HG03045 (cell line): Measurements from ENCODE around the gene SCN5A.

Experiments
- ATAC-seq: cut with Tn5 transposase; IDR thresholded peaks from one replicate; pipeline ENCODE4 v1.9.1; 2021; ENCODE audit warnings: mild to moderate bottlenecking, moderate library complexity; ENCODE audit not compliant: unreplicated experiment

SCN5A gene

DNA sequence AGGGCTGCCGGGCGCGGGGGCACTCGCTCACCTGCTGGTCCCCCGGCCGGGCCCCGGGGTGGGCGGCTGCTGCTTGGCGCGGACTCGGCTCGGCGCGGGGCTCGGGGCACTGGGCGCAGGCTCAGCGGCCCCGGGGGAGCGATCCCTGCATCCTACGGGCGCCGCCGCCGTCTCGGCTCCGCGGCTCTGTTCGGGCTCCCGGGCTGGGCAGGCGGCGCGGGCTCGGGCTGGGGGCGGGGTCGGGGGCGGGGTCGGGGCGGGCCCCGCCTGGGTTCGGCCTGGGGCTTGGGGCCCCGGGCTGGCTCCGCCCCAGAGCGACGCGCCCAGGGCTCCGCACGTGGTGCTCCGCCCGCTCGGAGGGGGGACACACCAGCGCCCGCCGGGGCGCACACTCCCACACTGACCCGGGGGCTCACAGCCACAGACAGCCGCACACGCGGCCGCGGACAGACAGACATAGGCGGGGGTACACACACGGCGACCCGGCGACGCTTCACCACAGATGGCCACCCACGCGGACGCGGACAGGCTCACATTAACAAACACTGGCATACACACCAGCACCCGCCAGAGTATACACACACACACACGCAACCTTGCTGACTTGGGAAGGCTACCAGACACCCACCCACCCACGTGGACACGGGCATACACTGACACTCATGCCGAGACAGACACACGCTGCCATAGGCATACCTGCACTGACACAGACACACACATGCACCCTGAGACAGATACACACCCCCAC is at the start of gene SCN5A:
Gene SCN5A (minus strand): TSS at position 188 of the 748 bp plus-strand sequence. CDS start 16,380 bp downstream, outside the sequence.
- ATAC-seq: peak; percentile 56

- no peak for ATAC-seq
Measured at GRCh38 chr3:38698760-38699159, 49.3 kb upstream of the SCN5A start.

DNA sequence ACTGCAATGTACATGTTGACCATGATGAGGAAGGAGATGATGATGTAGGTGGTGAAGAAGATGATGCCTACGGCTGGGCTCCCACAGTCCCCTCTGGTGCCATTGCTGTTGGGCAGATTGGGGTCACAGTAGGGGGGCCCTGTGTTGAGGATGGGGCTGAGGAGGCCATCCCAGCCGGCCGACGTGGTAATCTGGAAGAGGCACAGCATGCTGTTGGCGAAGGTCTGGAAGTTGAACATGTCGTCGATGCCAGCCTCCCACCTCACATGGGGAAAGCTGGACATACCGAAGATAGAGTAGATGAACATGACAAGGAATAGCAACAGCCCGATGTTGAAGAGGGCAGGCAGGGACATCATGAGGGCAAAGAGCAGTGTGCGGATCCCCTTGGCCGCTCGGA is 48.6 kb upstream of the SCN5A start:
- ATAC-seq: no peak

DNA sequence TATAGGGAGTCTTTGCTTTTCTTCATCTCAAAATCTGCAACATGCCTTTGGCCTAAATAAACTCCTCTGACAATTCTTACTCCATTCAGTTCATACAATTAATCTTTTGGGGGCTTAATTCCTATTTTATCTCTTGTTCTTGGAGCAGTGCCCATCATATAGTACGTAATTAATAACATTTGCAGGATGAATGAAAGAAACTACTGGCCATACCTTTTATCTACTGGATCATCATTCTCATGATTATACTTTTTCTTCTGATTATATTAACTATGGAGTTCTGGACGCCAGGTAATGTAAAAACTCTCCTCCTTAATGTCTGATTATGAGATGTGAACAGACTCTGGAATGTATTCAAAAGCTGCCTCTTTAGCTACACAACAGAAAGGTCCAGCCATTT is 46.5 kb upstream of the SCN5A start:
- no peak for ATAC-seq

DNA sequence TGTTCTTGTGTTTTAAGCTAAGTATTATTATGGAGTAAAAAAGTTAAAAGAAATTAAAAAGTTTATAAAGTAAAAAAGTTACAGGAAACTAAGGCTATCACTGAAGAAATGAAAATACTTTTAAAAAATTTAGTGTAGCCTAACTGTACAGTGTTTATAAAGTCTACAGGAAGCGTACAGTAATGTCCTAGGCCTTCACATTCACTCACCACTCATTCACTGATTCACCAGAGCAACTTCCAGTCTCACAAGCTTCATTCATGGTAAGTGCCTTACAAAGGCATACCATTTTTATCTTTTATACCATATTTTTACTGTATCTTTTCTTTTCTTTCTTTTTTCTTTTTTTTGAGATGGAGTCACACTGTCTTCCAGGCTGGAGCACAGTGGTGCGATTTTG is 40.7 kb upstream of the SCN5A start:
- no peak for ATAC-seq

GRCh38 chr3:38689774-38690173 is 40.3 kb upstream of the SCN5A start:
- no peak for ATAC-seq

GRCh38 chr3:38689346-38689745 is 39.9 kb upstream of the SCN5A start:
- ATAC-seq: no peak

DNA sequence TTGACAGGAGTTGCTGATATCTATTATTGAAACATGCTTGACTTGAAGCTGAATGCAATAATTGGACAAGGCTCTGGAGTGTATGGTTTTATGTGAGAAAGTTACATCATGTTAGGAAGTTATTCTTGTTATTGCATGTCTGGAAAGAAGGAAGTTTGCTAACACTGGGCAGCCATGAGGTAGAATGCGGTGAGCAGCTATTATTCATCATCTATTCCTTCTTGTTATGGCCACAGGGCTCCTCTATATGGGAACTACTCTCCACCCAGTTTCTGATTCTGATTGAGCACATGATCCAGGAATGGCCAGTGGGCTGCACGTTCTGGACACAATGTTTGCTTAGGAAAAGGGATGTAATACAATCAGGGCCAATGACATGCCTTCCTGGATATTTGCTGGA is 37.8 kb upstream of the SCN5A start:
- ATAC-seq: no peak

DNA sequence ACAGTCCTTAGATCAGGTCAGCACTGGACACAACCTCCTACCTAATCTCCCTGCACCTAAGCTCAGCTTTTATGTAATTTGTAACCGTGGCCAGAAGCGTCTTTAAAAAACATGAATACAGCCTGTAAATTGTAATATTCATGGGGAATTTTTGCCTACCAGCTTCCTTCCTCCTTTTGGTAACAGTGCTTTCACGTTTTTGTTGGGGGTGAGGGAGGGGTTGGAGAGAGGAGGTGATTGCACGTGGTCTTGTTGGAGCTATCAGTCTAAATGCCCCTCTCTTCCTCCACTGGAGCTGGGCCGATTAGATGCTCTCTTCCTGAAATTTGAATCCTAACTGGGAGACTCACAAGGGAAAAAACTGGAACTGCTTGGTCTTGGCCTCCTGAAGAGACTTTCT is 35.1 kb upstream of the SCN5A start:
- no peak for ATAC-seq

- ATAC-seq: no peak
Measured at GRCh38 chr3:38669668-38670067, 20.2 kb upstream of the SCN5A start.

- no peak for ATAC-seq
Measured at GRCh38 chr3:38662544-38662943, 13.1 kb upstream of the SCN5A start.

DNA sequence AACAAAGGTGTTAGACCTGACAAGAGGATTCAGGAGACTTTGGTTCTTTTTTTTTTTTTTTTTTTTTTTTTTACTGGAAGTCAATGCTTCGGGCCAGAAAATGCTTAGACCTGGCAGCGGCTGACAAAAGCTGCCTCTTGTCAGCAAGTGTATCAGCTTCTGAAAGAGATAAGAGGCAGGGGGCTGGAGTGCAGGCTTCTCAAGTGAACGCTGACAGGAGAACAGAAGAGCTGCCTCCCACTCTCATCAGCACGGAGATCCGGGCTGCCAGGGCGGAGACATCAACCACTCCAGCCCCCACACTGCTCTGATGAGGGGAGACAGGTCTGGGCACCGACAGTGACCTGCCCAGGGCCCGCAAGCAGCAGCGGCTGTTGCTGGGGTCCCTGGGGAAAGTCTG is 9.4 kb upstream of the SCN5A start:
- ATAC-seq: no peak

- ATAC-seq: no peak
Measured at GRCh38 chr3:38657369-38657768, 7.9 kb upstream of the SCN5A start.

DNA sequence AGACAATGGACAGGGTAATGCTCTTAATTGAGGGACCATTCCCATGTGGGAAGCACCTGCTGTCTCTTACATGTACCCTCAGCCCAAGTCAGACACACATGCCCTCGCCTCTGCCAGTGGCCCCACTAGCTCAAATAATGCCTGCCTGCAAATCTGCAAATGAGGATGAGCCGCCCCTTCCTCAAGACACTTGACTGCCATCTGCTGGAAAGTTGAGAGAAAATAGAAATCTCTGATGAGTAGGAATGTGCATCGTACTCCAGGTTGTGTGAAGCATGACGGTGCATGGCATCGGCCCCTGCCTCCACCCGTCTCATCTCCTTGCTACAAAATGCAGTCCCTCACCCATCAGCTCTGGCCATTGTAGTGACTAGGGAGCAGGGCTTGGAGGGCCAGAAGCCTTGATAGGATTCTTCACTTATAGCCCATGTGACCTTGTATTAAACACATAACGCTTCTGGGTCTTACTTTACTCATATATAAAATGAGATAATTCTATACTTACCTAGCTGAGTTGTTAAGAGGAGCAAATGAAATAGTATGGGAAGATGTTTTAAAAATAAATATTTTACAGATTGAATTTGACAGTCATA is 6.3 kb upstream of the SCN5A start:
- no peak for ATAC-seq

- no peak for ATAC-seq
Measured at GRCh38 chr3:38653685-38654537, 4.4 kb upstream of the SCN5A start.

DNA sequence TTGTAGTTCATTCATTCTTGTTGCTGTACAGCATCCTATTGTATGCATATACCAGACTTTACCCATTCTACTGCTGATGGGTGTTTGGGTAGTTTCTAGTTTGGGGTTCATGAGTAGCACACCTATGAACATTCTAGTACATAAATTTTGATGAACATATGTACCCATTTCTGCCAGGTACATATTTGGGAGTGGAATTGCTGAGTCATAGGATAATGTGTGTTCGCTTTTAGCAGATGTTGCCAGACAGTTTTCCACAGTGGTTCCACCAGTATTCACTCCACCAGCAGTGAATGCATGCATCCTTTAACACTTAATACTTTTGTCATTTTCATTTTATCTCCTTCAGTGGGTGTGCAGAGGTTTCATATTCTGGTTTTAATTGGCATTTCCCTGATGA is 3.4 kb upstream of the SCN5A start:
- ATAC-seq: no peak

- ATAC-seq: peak; percentile 57
Measured at GRCh38 chr3:38651153-38651789, 1.8 kb upstream of the SCN5A start.

- ATAC-seq: no peak
Measured at GRCh38 chr3:38650248-38650951, 913 bp upstream of the SCN5A start.

GRCh38 chr3:38648659-38649499 is 608 bp downstream of the SCN5A start:
- ATAC-seq: no peak
